LNCAP (cell line): ENCODE data around the gene ZIC2.

Source experiments
- CTCF ChIP-seq: fragments of 450-650 bp; IDR thresholded peaks from 2 replicates; pipeline ENCODE4 v1.5.1; 2017; ENCODE audit warnings: mild to moderate bottlenecking

The ZIC2 gene

GRCh38 chr13:99974296-99974938 is 7.2 kb upstream of the ZIC2 start:
- TF ChIP-seq CTCF: no peak

- no peak for TF ChIP-seq CTCF
These were observed 6.5 kb upstream of the ZIC2 start for GRCh38 chr13:99974939-99975561.

GRCh38 chr13:99975626-99976025 is 6.0 kb upstream of the ZIC2 start:
- TF ChIP-seq CTCF: no peak

- TF ChIP-seq CTCF: no peak
These were observed 5.0 kb upstream of the ZIC2 start for GRCh38 chr13:99976575-99976974.

GRCh38 chr13:99977334-99977911 is 4.2 kb upstream of the ZIC2 start:
- no peak for TF ChIP-seq CTCF

GRCh38 chr13:99977912-99978798 is 3.4 kb upstream of the ZIC2 start:
- TF ChIP-seq CTCF: no peak

- TF ChIP-seq CTCF: no peak
These were observed 2.7 kb upstream of the ZIC2 start for GRCh38 chr13:99978799-99979452.
